ENCODE data around the gene HSPA12A.
A peak's percentile ranks its signal among the peaks of the same experiment; 100 is the strongest.

Gene HSPA12A

DNA sequence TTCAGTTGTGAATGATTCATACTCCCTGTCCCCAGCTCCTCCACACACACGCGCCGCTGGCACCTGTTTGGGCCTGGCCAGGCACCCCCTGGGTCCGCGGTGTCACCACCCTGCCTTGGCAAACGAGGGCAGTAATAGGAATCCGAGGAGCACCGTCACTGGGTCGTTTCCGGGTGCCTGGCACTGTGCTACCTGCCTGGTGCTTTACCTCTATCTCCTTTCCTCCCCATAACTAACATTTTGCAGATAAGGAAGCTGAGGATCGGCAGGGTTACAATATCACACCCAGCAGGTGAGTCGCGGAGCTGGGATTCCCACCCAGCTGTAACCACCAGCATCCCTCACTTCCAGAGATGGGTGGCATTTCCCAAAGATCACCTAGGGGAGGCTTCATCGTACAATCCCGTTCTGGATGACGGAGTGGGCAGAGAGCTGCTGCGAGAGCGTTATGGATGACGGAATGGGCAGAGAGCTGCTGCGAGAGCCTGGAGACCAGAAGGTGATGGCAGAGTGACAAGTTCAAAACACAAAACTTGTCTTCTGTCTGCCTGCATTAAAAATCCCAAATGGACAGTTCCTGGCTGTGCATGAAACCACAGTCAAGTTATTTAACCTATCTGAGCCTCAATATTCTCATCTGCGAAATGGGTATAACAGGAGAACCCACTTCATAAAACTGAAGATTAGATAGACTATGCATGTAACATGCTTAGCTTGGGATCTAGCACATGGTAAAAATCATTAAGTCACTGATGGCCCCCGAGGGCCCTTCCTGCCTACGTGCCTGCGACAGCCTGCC, 1.1 kb upstream of the HSPA12A start:
- Histone ChIP-seq H3K9me3 (replicated peaks in 1 of 2; ENCODE audit: control insufficient read depth in 2 of 2, insufficient read depth in 1 of 2, low read depth in 1 of 2, low read length in 2 of 2) (no peaks in the 10 kb centered on the region), H2BK120ac (ENCODE audit: low read depth, low read length) (peak overlapping the region; percentile 27), H3K79me1 (ENCODE audit: low read depth, low read length) (no peaks in the 10 kb centered on the region), H3K14ac (ENCODE audit: low read length) (no peak overlapping the region), H3K9ac (ENCODE audit: low read depth, low read length, poor library complexity) (peak overlapping the region; percentile 63), H2BK12ac (ENCODE audit: low read length) (no peak overlapping the region), H3K4ac (ENCODE audit: low read length) (no peak overlapping the region), H3K23ac (ENCODE audit: low read depth, low read length, poor library complexity) (no peak overlapping the region), H4K91ac (ENCODE audit: low read depth, low read length, poor library complexity) (no peak overlapping the region), H3K4me3 (ENCODE audit: low read length in 2 of 2) (peak overlapping the region; percentile 58 to 84), H3K27ac (replicated peaks; ENCODE audit: low read length) (no peak overlapping the region), H2BK5ac (ENCODE audit: low read length) (no peak overlapping the region), H2BK15ac (ENCODE audit: low read length) (no peak overlapping the region), H2AK5ac (ENCODE audit: low read depth, low read length) (peak overlapping the region; percentile 51), H4K8ac (ENCODE audit: low read depth, low read length) (no peak overlapping the region), H3K36me3 (replicated peaks in 1 of 2; ENCODE audit: control insufficient read depth in 2 of 2, insufficient read depth in 2 of 2, low read length in 2 of 2) (no peaks in the 10 kb centered on the region), H2AFZ (ENCODE audit: low read length) (peak overlapping the region; percentile 98), H3K18ac (ENCODE audit: low read length) (peak overlapping the region; percentile 23), H3K4me1 (ENCODE audit: control insufficient read depth in 2 of 2, insufficient read depth in 1 of 2, low read depth in 1 of 2, low read length in 2 of 2) (peaks cover 6 to 11% of the 10 kb centered on the region in 2 donors), H3K4me2 (ENCODE audit: insufficient read depth, low read length, poor library complexity, severe bottlenecking) (peak overlapping the region; percentile 90), H3K27me3 (ENCODE audit: control insufficient read depth in 3 of 3, insufficient read depth in 3 of 3, low read depth in 1 of 3, low read length in 3 of 3) (peaks cover 0 to 46% (median 40%) of the 10 kb centered on the region in 3 experiments)
- no CpG with 5 or more reads among the region's 24 CpGs for WGBS, 2 donors (ENCODE audit: extremely low coverage in 2 of 2, insufficient read length in 2 of 2, insufficient replicate concordance in 1 of 2)
- DNase-seq (ENCODE audit: low spot score), result no peak

DNA sequence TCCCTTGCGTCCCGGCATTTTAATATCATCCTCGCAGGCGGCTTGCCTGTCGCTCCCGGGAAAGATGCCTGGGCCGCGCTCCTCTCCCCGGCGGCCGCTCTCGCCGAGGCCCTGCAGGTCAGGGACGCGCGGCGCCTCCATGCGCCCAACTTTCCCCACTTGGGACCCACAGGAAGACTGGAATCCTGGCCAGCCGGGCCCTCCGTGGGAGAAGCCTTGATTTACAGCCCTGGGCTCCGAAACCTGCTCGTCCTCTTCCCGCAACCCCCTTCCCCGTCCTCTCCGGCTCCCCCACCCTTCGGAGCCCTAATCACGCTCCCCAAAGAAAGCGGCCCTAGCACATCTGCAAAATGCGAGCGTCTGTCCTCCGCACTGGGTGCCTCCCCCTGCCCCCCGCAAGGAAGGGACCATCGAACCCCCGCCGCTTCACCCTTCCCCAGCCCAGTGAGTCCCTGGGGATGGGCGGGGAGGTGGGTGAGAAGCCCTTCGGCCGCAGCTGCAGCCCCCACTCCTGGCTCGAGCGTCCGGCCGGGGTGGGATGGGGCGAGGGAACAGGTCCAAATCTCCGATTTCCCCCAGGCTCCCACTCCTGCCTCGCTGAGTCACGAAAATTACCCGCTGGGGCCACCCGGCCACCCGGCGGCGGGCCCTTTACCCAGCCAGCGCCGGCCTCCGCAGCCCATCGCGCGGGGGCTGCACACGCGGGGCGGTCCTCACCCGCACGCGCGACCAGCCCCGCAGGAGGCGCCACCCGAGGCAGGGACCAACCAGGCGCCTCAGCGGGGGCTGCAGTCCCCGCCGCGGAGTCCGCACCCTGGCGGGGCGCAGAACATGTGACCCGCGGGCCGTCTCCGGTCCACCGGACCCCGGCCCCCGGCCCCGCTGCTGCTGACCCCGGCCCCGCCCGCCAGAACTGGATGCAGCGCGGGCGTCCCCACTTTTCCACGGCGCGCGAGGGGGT, 695 bp downstream of the HSPA12A start:
- Histone ChIP-seq H3K4ac (ENCODE audit: low read length) (no peak overlapping the region), H2BK12ac (ENCODE audit: low read length) (no peak overlapping the region), H2BK120ac (ENCODE audit: low read depth, low read length) (no peak overlapping the region), H3K27me3 (ENCODE audit: control insufficient read depth in 3 of 3, insufficient read depth in 3 of 3, low read depth in 1 of 3, low read length in 3 of 3) (peaks cover 0 to 57% (median 44%) of the 10 kb centered on the region in 3 experiments), H3K4me3 (ENCODE audit: low read length in 2 of 2) (peak overlapping the region; percentile 58 to 88), H3K4me2 (ENCODE audit: insufficient read depth, low read length, poor library complexity, severe bottlenecking) (peak overlapping the region; percentile 99), H4K91ac (ENCODE audit: low read depth, low read length, poor library complexity) (no peak overlapping the region), H3K4me1 (ENCODE audit: control insufficient read depth in 2 of 2, insufficient read depth in 1 of 2, low read depth in 1 of 2, low read length in 2 of 2) (peaks cover 6 to 11% of the 10 kb centered on the region in 2 donors), H2AK5ac (ENCODE audit: low read depth, low read length) (peak overlapping the region; percentile 17), H3K23ac (ENCODE audit: low read depth, low read length, poor library complexity) (peak overlapping the region; percentile 69), H4K8ac (ENCODE audit: low read depth, low read length) (no peak overlapping the region), H3K18ac (ENCODE audit: low read length) (peak overlapping the region; percentile 89), H3K9me3 (replicated peaks in 1 of 2; ENCODE audit: control insufficient read depth in 2 of 2, insufficient read depth in 1 of 2, low read depth in 1 of 2, low read length in 2 of 2) (no peaks in the 10 kb centered on the region), H3K9ac (ENCODE audit: low read depth, low read length, poor library complexity) (peak overlapping the region; percentile 96), H3K14ac (ENCODE audit: low read length) (no peak overlapping the region), H2AFZ (ENCODE audit: low read length) (peak overlapping the region; percentile 98), H2BK5ac (ENCODE audit: low read length) (no peak overlapping the region), H2BK15ac (ENCODE audit: low read length) (peak overlapping the region; percentile 49), H3K79me1 (ENCODE audit: low read depth, low read length) (no peaks in the 10 kb centered on the region), H3K36me3 (replicated peaks in 1 of 2; ENCODE audit: control insufficient read depth in 2 of 2, insufficient read depth in 2 of 2, low read length in 2 of 2) (no peaks in the 10 kb centered on the region), H3K27ac (replicated peaks; ENCODE audit: low read length) (no peak overlapping the region)
- WGBS, 2 donors (ENCODE audit: extremely low coverage in 2 of 2, insufficient read length in 2 of 2, insufficient replicate concordance in 1 of 2), result no CpG with 5 or more reads among the region's 93 CpGs
- DNase-seq (ENCODE audit: low spot score), result no peak

DNA sequence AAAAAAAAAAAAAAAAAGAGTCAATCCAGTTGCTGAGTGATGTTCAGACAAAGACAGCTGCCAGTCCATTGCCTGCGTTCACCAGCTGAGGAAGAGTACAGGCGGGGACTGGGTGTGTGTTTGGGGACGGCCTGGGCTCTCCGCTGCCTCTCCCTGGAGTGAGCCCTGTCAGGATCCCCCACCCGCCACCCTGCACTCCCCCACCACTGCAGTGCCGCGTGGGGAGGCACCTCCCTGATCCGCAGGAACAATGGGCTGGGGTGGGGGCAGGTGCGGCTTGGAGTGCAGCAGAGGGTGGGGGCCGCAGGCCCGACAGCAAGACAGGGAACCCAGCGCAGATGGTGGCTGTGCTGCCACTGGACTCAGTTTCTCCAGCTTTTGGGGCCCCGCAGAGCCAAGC, 1.4 kb downstream of the HSPA12A start:
- Histone ChIP-seq H3K9me3 (replicated peaks in 1 of 2; ENCODE audit: control insufficient read depth in 2 of 2, insufficient read depth in 1 of 2, low read depth in 1 of 2, low read length in 2 of 2) (no peaks in the 10 kb centered on the region), H3K4me1 (ENCODE audit: control insufficient read depth in 2 of 2, insufficient read depth in 1 of 2, low read depth in 1 of 2, low read length in 2 of 2) (peaks cover 6 to 11% of the 10 kb centered on the region in 2 donors), H2BK5ac (ENCODE audit: low read length) (no peak overlapping the region), H2BK120ac (ENCODE audit: low read depth, low read length) (no peak overlapping the region), H2AFZ (ENCODE audit: low read length) (peak overlapping the region; percentile 98), H3K18ac (ENCODE audit: low read length) (peak overlapping the region; percentile 89), H3K9ac (ENCODE audit: low read depth, low read length, poor library complexity) (no peak overlapping the region), H3K36me3 (replicated peaks in 1 of 2; ENCODE audit: control insufficient read depth in 2 of 2, insufficient read depth in 2 of 2, low read length in 2 of 2) (no peaks in the 10 kb centered on the region), H3K14ac (ENCODE audit: low read length) (no peak overlapping the region), H3K27me3 (ENCODE audit: control insufficient read depth in 3 of 3, insufficient read depth in 3 of 3, low read depth in 1 of 3, low read length in 3 of 3) (peaks cover 0 to 57% (median 44%) of the 10 kb centered on the region in 3 experiments), H2AK5ac (ENCODE audit: low read depth, low read length) (peak overlapping the region; percentile 17), H3K4me3 (ENCODE audit: low read length in 2 of 2) (peak overlapping the region in 1 of 2 donors; percentile 58), H2BK12ac (ENCODE audit: low read length) (no peak overlapping the region), H3K4ac (ENCODE audit: low read length) (no peak overlapping the region), H2BK15ac (ENCODE audit: low read length) (peak overlapping the region; percentile 49), H4K8ac (ENCODE audit: low read depth, low read length) (no peak overlapping the region), H3K4me2 (ENCODE audit: insufficient read depth, low read length, poor library complexity, severe bottlenecking) (peak overlapping the region; percentile 99), H4K91ac (ENCODE audit: low read depth, low read length, poor library complexity) (no peak overlapping the region), H3K23ac (ENCODE audit: low read depth, low read length, poor library complexity) (peak overlapping the region; percentile 69), H3K27ac (replicated peaks; ENCODE audit: low read length) (no peak overlapping the region), H3K79me1 (ENCODE audit: low read depth, low read length) (no peaks in the 10 kb centered on the region)
- no peak for DNase-seq (ENCODE audit: low spot score)
- WGBS, 2 donors (ENCODE audit: extremely low coverage in 2 of 2, insufficient read length in 2 of 2, insufficient replicate concordance in 1 of 2), result no CpG with 5 or more reads among the region's 13 CpGs

All from neuronal stem cell (in vitro differentiated cells).